Endothelial cell of umbilical vein (primary cell): ENCODE data around the gene PITPNM2. TPM values are rescaled to one million over a fixed set of nuclear protein-coding genes. Genes with fewer than 3 reads are reported as not detected.

ENCODE experiments used
- BruUV-seq: library from RNA; stranded (reverse); fragments of 400-500 nt; replicated peaks from 2 replicates; lab custom pipeline; 2021; lab: Mats Ljungman, UMichigan
- CTCF ChIA-PET: fragments of 300-600, 350-600 bp; sonication (Branson Sonifier 250); formaldehyde crosslinking; loops from one replicate; lab custom pipeline; 2021; ENCODE audit warnings: antibody characterized with exemption, inconsistent platforms; lab: Charles Lee
- POLR2A ChIA-PET: fragments of 300-600, 350-600 bp; sonication (Branson Sonifier 250); formaldehyde crosslinking; loops from one replicate; lab custom pipeline; 2021; ENCODE audit warnings: antibody characterized with exemption, inconsistent platforms; lab: Charles Lee
- DNase-seq: peaks from one replicate; pipeline ENCODE4 v3.0.0-alpha.2; 2011; ENCODE audit warnings: low read depth, low spot score
- FAIRE-seq: peaks from 2 replicates; lab custom pipeline; 2011; peaks lifted over from hg19 to GRCh38; lab: Jason Lieb, UNC
- H2AFZ ChIP-seq: 2 replicates; pipeline ENCODE4 v1.6.0; 2012; ENCODE audit warnings: low read depth, low read length, control low read depth, inconsistent platforms
- H3K27ac ChIP-seq: 2 replicates; pipeline ENCODE4 v1.5.1; 2011; ENCODE audit warnings: low read depth, mild to moderate bottlenecking, control low read depth, low read length, moderate library complexity; ENCODE audit not compliant: insufficient read depth
- H3K27me3 ChIP-seq, 2 experiments: 2 replicates each; pipeline versions ENCODE4 v1.6.0 to v1.6.1; 2011; ENCODE audit warnings: low read length in 2 of 2, mixed read lengths in 1 of 2; ENCODE audit not compliant: control insufficient read depth in 2 of 2, insufficient read depth in 2 of 2
- H3K36me3 ChIP-seq, 2 experiments: 2 replicates in 1 of 2; 3 replicates in 1 of 2; pipeline ENCODE4 v1.5.1; 2011; ENCODE audit warnings: low read length in 2 of 2, mild to moderate bottlenecking in 1 of 2, moderate library complexity in 1 of 2; ENCODE audit not compliant: control insufficient read depth in 2 of 2, insufficient read depth in 2 of 2; ENCODE audit errors: extremely low read depth in 1 of 2
- H3K4me1 ChIP-seq: 3 replicates; pipeline ENCODE4 v1.5.1; 2011; ENCODE audit warnings: mild to moderate bottlenecking, low read length; ENCODE audit not compliant: control insufficient read depth, insufficient read depth; ENCODE audit errors: extremely low read depth
- H3K4me2 ChIP-seq: 2 replicates; pipeline ENCODE4 v1.6.1; 2011; ENCODE audit warnings: low read length, control low read depth, mixed read lengths; ENCODE audit not compliant: insufficient read depth
- H3K4me3 ChIP-seq, 3 experiments: fragments of 200-600 bp in 1 of 3; sonication (generic), shearing (Covaris generic) in 1 of 3; replicated peaks in 1 of 3; 2 replicates each; pipeline ENCODE4 v1.5.1; 2011 to 2016; ENCODE audit warnings: control low read depth in 3 of 3, low read length in 3 of 3, mild to moderate bottlenecking in 2 of 3, inconsistent platforms in 1 of 3, low read depth in 1 of 3, moderate library complexity in 1 of 3; ENCODE audit not compliant: insufficient read depth in 1 of 3
- H3K79me2 ChIP-seq: 2 replicates; pipeline ENCODE4 v1.6.0; 2012; ENCODE audit warnings: low read length, inconsistent platforms; ENCODE audit not compliant: control insufficient read depth, insufficient read depth
- H3K9ac ChIP-seq: replicated peaks from 2 replicates; pipeline ENCODE3; 2011; ENCODE audit warnings: low read length, control low read depth; ENCODE audit not compliant: insufficient read depth; ENCODE audit errors: extremely low read depth
- H3K9me1 ChIP-seq: replicated peaks from 3 replicates; pipeline ENCODE4 v1.6.0; 2011; ENCODE audit warnings: mild to moderate bottlenecking, low read length; ENCODE audit not compliant: control insufficient read depth, insufficient read depth; ENCODE audit errors: extremely low read depth
- H3K9me3 ChIP-seq: replicated peaks from 2 replicates; pipeline ENCODE4 v1.5.1; 2012; ENCODE audit warnings: low read length, inconsistent platforms; ENCODE audit not compliant: control insufficient read depth, insufficient read depth
- H4K20me1 ChIP-seq: replicated peaks from 2 replicates; pipeline ENCODE3; 2011; ENCODE audit warnings: mild to moderate bottlenecking, low read length; ENCODE audit not compliant: control insufficient read depth, insufficient read depth; ENCODE audit errors: extremely low read depth
- GATA2 ChIP-seq: IDR thresholded peaks from 2 replicates; pipeline ENCODE4 v1.7.0; 2011; ENCODE audit warnings: low read depth, mild to moderate bottlenecking, moderate library complexity, mixed read lengths, low read length; ENCODE audit not compliant: insufficient read length, insufficient read depth
- POLR2A ChIP-seq: IDR thresholded peaks from 2 replicates; pipeline ENCODE4 v1.6.1; 2012; ENCODE audit warnings: low read depth, mild to moderate bottlenecking, control low read depth, low read length
- POLR2AphosphoS5 ChIP-seq: IDR thresholded peaks from 2 replicates; pipeline ENCODE4 v1.6.1; 2012; ENCODE audit warnings: low read depth, mild to moderate bottlenecking, control low read depth, low read length, moderate library complexity; ENCODE audit not compliant: insufficient read depth
- dilution Hi-C: fragments of 300-500 bp; cut with MboI; formaldehyde crosslinking; loops from one replicate; pipeline ENCODE4 v1.15.0; 2019; ENCODE audit warnings: low sequenced_read_pairs; ENCODE audit not compliant: extremely low pct_ligation_motif_present
- intact Hi-C: fragments of 100-400 bp; cut with micrococcal nuclease; formaldehyde crosslinking; loops from one replicate; pipeline ENCODE4 v1.10.0; 2022
- polyA plus RNA-seq, 4 experiments: library from polyadenylated mRNA; depleted of rRNA in 3 of 4; stranded (reverse) in 3 of 4; unstranded in 1 of 4; fragments of >200 nt; gene quantifications; 2 replicates each; pipeline versions ENCODE4 v1.2.1 to v1.2.3, GENCODE V29; 2011 to 2012; ENCODE audit warnings: missing spikeins in 1 of 4
- total RNA-seq: library from RNA; stranded (reverse); gene quantifications from 2 replicates; pipeline ENCODE4 v1.2.3, GENCODE V29; 2021
- TF ChIP-seq, protein P1 (sequence below), 2 donors: IDR thresholded peaks; 1 replicate in 1 of 2; 2 replicates in 1 of 2; pipeline ENCODE4 v1.5.1; 2011; ENCODE audit warnings: low read length in 2 of 2, mild to moderate bottlenecking in 2 of 2, moderate library complexity in 2 of 2, control low read depth in 1 of 2, inconsistent platforms in 1 of 2, low read depth in 1 of 2; ENCODE audit not compliant: insufficient read depth in 1 of 2; ENCODE audit errors: extremely low read depth in 1 of 2
- TF ChIP-seq, protein P2 (sequence below): IDR thresholded peaks from 2 replicates; pipeline ENCODE4 v1.6.1; 2011; ENCODE audit not compliant: insufficient read depth, insufficient read length

PITPNM2 gene
- total and polyA plus RNA-seq, 2 donors (not counting 3 experiments of a cell fraction or from before 2014, with no cell fraction given): 4.2 to 15.9 TPM

GRCh38 chr12:123113026-123113425 is 37.9 kb downstream of the PITPNM2 start:
- intact Hi-C loops: no loop called here
- Histone ChIP-seq H3K36me3 (no peaks in the 10 kb centered on the region), H4K20me1 (no peaks in the 10 kb centered on the region), H3K4me3 (no peak overlapping the region), H3K27me3 (no peaks in the 10 kb centered on the region), H3K4me2 (no peak overlapping the region), H3K79me2 (no peaks in the 10 kb centered on the region), H2AFZ (no peak overlapping the region), H3K27ac (no peak overlapping the region), H3K9me3 (no peaks in the 10 kb centered on the region), H3K9me1 (no peaks in the 10 kb centered on the region), H3K9ac (no peak overlapping the region), H3K4me1 (peaks cover 14% of the 10 kb centered on the region)
- ChIA-PET CTCF (interaction anchor here (0.8 kb wide), 1 partner anchor 10 kb away, joined by 3 read pairs; no protein-coding TSS in a partner anchor), POLR2A (no interaction called here)
- dilution Hi-C loops: no loop called here
- DNase-seq (no peak), FAIRE-seq (no peak)
- no TSS peak for BruUV-seq
- TF ChIP-seq, protein P1, sequence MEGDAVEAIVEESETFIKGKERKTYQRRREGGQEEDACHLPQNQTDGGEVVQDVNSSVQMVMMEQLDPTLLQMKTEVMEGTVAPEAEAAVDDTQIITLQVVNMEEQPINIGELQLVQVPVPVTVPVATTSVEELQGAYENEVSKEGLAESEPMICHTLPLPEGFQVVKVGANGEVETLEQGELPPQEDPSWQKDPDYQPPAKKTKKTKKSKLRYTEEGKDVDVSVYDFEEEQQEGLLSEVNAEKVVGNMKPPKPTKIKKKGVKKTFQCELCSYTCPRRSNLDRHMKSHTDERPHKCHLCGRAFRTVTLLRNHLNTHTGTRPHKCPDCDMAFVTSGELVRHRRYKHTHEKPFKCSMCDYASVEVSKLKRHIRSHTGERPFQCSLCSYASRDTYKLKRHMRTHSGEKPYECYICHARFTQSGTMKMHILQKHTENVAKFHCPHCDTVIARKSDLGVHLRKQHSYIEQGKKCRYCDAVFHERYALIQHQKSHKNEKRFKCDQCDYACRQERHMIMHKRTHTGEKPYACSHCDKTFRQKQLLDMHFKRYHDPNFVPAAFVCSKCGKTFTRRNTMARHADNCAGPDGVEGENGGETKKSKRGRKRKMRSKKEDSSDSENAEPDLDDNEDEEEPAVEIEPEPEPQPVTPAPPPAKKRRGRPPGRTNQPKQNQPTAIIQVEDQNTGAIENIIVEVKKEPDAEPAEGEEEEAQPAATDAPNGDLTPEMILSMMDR (IDR thresholded peaks at IDR 0.05; ENCODE audit: extremely low read depth in 1 of 2, insufficient read depth in 1 of 2, low read depth in 1 of 2, low read length in 2 of 2): no peak
- TF ChIP-seq GATA2: no peak
- TF ChIP-seq, protein P2, sequence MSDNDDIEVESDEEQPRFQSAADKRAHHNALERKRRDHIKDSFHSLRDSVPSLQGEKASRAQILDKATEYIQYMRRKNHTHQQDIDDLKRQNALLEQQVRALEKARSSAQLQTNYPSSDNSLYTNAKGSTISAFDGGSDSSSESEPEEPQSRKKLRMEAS: no peak
- no peak for TF ChIP-seq POLR2AphosphoS5
- no peak for TF ChIP-seq POLR2A
